Activated CD4-positive, alpha-beta T cell treated with anti-CD3 and anti-CD28 coated beads, Interleukin-2, amount 50 U/mL, for 24 hours (primary cell): ENCODE data around the gene SIGLEC11.
"Not testable (repeated sequence)": the region's sequence is repeated elsewhere in the genome, so short reads cannot be mapped to it uniquely, and the experiment has no call there.

Experiments
- DNase-seq, 2 donors: peaks; one replicate each; pipeline ENCODE4 v3.0.0-alpha.2; 2020; ENCODE audit warnings: low read depth in 1 of 2, low spot score in 1 of 2

Gene SIGLEC11

GRCh38 chr19:49960980-49961379 lies at the start of gene SIGLEC11:
Gene SIGLEC11, minus strand, starts transcription at chr19:49961172. Its CDS starts 91 bp downstream, at chr19:49961081.
- not testable (repeated sequence) for DNase-seq

- DNase-seq: no peak
These were observed 47.6 kb upstream of the SIGLEC11 start for GRCh38 chr19:50008532-50008931.

GRCh38 chr19:50007947-50008346 lies 47.0 kb upstream of the SIGLEC11 start:
- no peak for DNase-seq

GRCh38 chr19:50007170-50007569 lies 46.2 kb upstream of the SIGLEC11 start:
- no peak for DNase-seq

GRCh38 chr19:50005428-50005827 lies 44.5 kb upstream of the SIGLEC11 start:
- no peak for DNase-seq

GRCh38 chr19:50003810-50004419 lies 42.9 kb upstream of the SIGLEC11 start:
- DNase-seq: peak in 1 of 2 donors; percentile 21

- DNase-seq: no peak
These were observed 42.3 kb upstream of the SIGLEC11 start for GRCh38 chr19:50003254-50003788.

GRCh38 chr19:50002386-50002960 lies 41.5 kb upstream of the SIGLEC11 start:
- no peak for DNase-seq

GRCh38 chr19:50001775-50002174 lies 40.8 kb upstream of the SIGLEC11 start:
- no peak for DNase-seq

GRCh38 chr19:50000841-50001557 lies 40.0 kb upstream of the SIGLEC11 start:
- DNase-seq: no peak

- DNase-seq: no peak
These were observed 39.3 kb upstream of the SIGLEC11 start for GRCh38 chr19:50000038-50000840.

GRCh38 chr19:49999371-50000010 lies 38.5 kb upstream of the SIGLEC11 start:
- DNase-seq: no peak

GRCh38 chr19:49997709-49998108 lies 36.7 kb upstream of the SIGLEC11 start:
- no peak for DNase-seq

GRCh38 chr19:49988433-49988832 lies 27.5 kb upstream of the SIGLEC11 start:
- DNase-seq: no peak

GRCh38 chr19:49988007-49988406 lies 27.0 kb upstream of the SIGLEC11 start:
- no peak for DNase-seq

GRCh38 chr19:49987159-49987698 lies 26.3 kb upstream of the SIGLEC11 start:
- DNase-seq: peak; percentile 46 to 68

- DNase-seq: no peak
These were observed 25.4 kb upstream of the SIGLEC11 start for GRCh38 chr19:49986354-49986753.

GRCh38 chr19:49985871-49986270 lies 24.9 kb upstream of the SIGLEC11 start:
- DNase-seq: no peak

GRCh38 chr19:49984491-49984890 lies 23.5 kb upstream of the SIGLEC11 start:
- DNase-seq: no peak

GRCh38 chr19:49983645-49984229 lies 22.8 kb upstream of the SIGLEC11 start:
- peak; percentile 75 to 78 for DNase-seq
